CD4-positive, alpha-beta T cell (primary cell): Measurements from ENCODE around the gene HELZ. TPM values are rescaled to one million over a fixed set of nuclear protein-coding genes. Genes with fewer than 3 reads are reported as not detected.
"Not testable (repeated sequence)": the region's sequence is repeated elsewhere in the genome, so short reads cannot be mapped to it uniquely, and the experiment has no call there.

Source experiments
- ATAC-seq: fragments of 200-7000 bp; cut with Tn5 transposase; one replicate; pipeline ENCODE4 v1.10.0; 2022; ENCODE audit warnings: mild to moderate bottlenecking; ENCODE audit not compliant: poor library complexity
- CTCF ChIA-PET: fragments of 350-600 bp; sonication (Branson Sonifier 250); formaldehyde crosslinking; loops from one replicate; lab custom pipeline; 2021; ENCODE audit warnings: antibody characterized with exemption, inconsistent platforms; lab: Charles Lee
- POLR2A ChIA-PET: fragments of 350-600 bp; sonication (Branson Sonifier 250); formaldehyde crosslinking; loops from one replicate; lab custom pipeline; 2021; ENCODE audit warnings: antibody characterized with exemption, inconsistent platforms; lab: Charles Lee
- DNase-seq, 14 experiments: peaks; one replicate each; pipeline ENCODE4 v3.0.0-alpha.2; 2013 to 2020; ENCODE audit warnings: mixed read lengths in 2 of 14
- H3K27ac ChIP-seq, 2 donors: one replicate each; pipeline versions ENCODE4 v1.5.1 to v1.7.0; 2013; ENCODE audit warnings: low read length in 2 of 2, low read depth in 1 of 2, mild to moderate bottlenecking in 1 of 2
- H3K27me3 ChIP-seq, 2 experiments: 1 replicate in 1 of 2; 2 replicates in 1 of 2; pipeline versions ENCODE4 v1.6.1 to v1.7.0; 2013; ENCODE audit warnings: low read length in 2 of 2, control low read depth in 1 of 2, mild to moderate bottlenecking in 1 of 2, moderate library complexity in 1 of 2; ENCODE audit not compliant: insufficient read depth in 2 of 2, control insufficient read depth in 1 of 2
- H3K36me3 ChIP-seq: one replicate; pipeline ENCODE4 v1.6.1; 2013; ENCODE audit warnings: low read length, control low read depth; ENCODE audit not compliant: insufficient read depth
- H3K4me1 ChIP-seq: one replicate; pipeline ENCODE4 v1.6.1; 2013; ENCODE audit warnings: low read length, control low read depth; ENCODE audit not compliant: insufficient read depth
- H3K4me3 ChIP-seq: one replicate; pipeline ENCODE4 v1.5.1; 2013; ENCODE audit warnings: mild to moderate bottlenecking, low read length, moderate library complexity
- H3K9me3 ChIP-seq, 2 experiments: 1 replicate in 1 of 2; 2 replicates in 1 of 2; pipeline versions ENCODE4 v1.6.1 to v1.7.0; 2013; ENCODE audit warnings: low read length in 2 of 2, mild to moderate bottlenecking in 2 of 2, control low read depth in 1 of 2, moderate library complexity in 1 of 2; ENCODE audit not compliant: control insufficient read depth in 1 of 2, insufficient read depth in 1 of 2
- H3K27ac Mint-ChIP-seq: one replicate; pipeline ENCODE4 v1.8.0; 2020; ENCODE audit warnings: mixed read lengths
- H3K27me3 Mint-ChIP-seq: one replicate; pipeline ENCODE4 v1.8.0; 2021; ENCODE audit warnings: mixed read lengths
- H3K36me3 Mint-ChIP-seq: one replicate; pipeline ENCODE4 v1.8.0; 2021; ENCODE audit warnings: low read depth, mixed read lengths
- H3K4me1 Mint-ChIP-seq: one replicate; pipeline ENCODE4 v1.8.0; 2021; ENCODE audit warnings: low read depth, mixed read lengths
- H3K4me3 Mint-ChIP-seq: one replicate; pipeline ENCODE4 v1.8.0; 2020; ENCODE audit warnings: mild to moderate bottlenecking, mixed read lengths
- H3K9me3 Mint-ChIP-seq: one replicate; pipeline ENCODE4 v1.8.0; 2020; ENCODE audit warnings: mixed read lengths
- CTCF ChIP-seq: fragments of 200-600 bp; IDR thresholded peaks from one replicate; pipeline ENCODE4 v1.8.0; 2022; ENCODE audit warnings: antibody characterized with exemption, mild to moderate bottlenecking
- intact Hi-C, 2 experiments: fragments of 100-400 bp; cut with DNase I in 1 of 2; cut with micrococcal nuclease in 1 of 2; formaldehyde crosslinking; loops; one replicate each; pipeline versions ENCODE4 v1.15.1 to v1.9.0; 2023 to 2025; cut with DNase I, micrococcal nuclease
- total RNA-seq, 174 experiments: library from RNA in 2 of 174; stranded (reverse) in 2 of 174; gene quantifications; one replicate each; pipeline ENCODE4 v1.2.3 and lab custom pipeline; 2021 to 2026

HELZ gene
- total RNA-seq, 2 experiments from 2014 or later: 94.8 to 107 TPM

GRCh38 chr17:67145183-67145805 lies 99.7 kb downstream of the HELZ start:
- no peaks in the 10 kb centered on the region for H3K27me3 ChIP-seq
- H3K9me3 ChIP-seq: no peaks in the 10 kb centered on the region
- peaks cover 78% of the 10 kb centered on the region for H3K36me3 ChIP-seq
- no peak overlapping the region for H3K27ac ChIP-seq
- intact Hi-C loops: no loop called here
- ATAC-seq (no peak), DNase-seq (no peak)
- POLR2A ChIA-PET: no interaction called here
- peaks cover 8% of the 10 kb centered on the region for H3K4me1 Mint-ChIP-seq
- H3K9me3 Mint-ChIP-seq: peaks cover 2% of the 10 kb centered on the region
- H3K27me3 Mint-ChIP-seq: no peaks in the 10 kb centered on the region
- CTCF ChIA-PET: no interaction called here
- H3K4me3 ChIP-seq: no peak overlapping the region
- TF ChIP-seq CTCF: no peak
- H3K36me3 Mint-ChIP-seq: peaks cover 93% of the 10 kb centered on the region
- no peak overlapping the region for H3K27ac Mint-ChIP-seq
- H3K4me3 Mint-ChIP-seq: no peak overlapping the region
- H3K4me1 ChIP-seq: no peaks in the 10 kb centered on the region

GRCh38 chr17:67143318-67143717 lies 101.7 kb downstream of the HELZ start:
- ATAC-seq: no peak
- peaks cover 96% of the 10 kb centered on the region for H3K36me3 Mint-ChIP-seq

GRCh38 chr17:67142030-67142429 lies 103.0 kb downstream of the HELZ start:
- peaks cover 35% of the 10 kb centered on the region for H3K4me1 Mint-ChIP-seq
- CTCF ChIA-PET: interaction anchor here (1.0 kb wide), 1 partner anchor 198 kb away, joined by 5 read pairs; no protein-coding TSS in a partner anchor
- intact Hi-C loops, H3K9me3 Mint-ChIP-seq, H3K4me3 ChIP-seq, H3K27me3 Mint-ChIP-seq, H3K4me3 Mint-ChIP-seq, H3K27ac ChIP-seq, H3K27ac Mint-ChIP-seq, ATAC-seq, POLR2A ChIA-PET, DNase-seq, H3K27me3 ChIP-seq, H3K9me3 ChIP-seq: not testable (repeated sequence)
- peaks cover 94% of the 10 kb centered on the region for H3K36me3 Mint-ChIP-seq
- Histone ChIP-seq H3K4me1 (peaks cover 12% of the 10 kb centered on the region), H3K36me3 (peaks cover 63% of the 10 kb centered on the region)

More at GRCh38 chr17:67143318-67143717, 101.7 kb downstream of the HELZ start:
- H3K27ac Mint-ChIP-seq: no peak overlapping the region
- no peak overlapping the region for H3K4me3 Mint-ChIP-seq
- no peak overlapping the region for H3K4me3 ChIP-seq
- no peaks in the 10 kb centered on the region for H3K9me3 ChIP-seq
- no peak overlapping the region for H3K27ac ChIP-seq
- H3K27me3 Mint-ChIP-seq: no peaks in the 10 kb centered on the region
- CTCF ChIA-PET: no interaction called here
- POLR2A ChIA-PET: no interaction called here
- peaks cover 28% of the 10 kb centered on the region for H3K4me1 Mint-ChIP-seq
- H3K4me1 ChIP-seq: peaks cover 10% of the 10 kb centered on the region
- TF ChIP-seq CTCF: no peak
- H3K9me3 Mint-ChIP-seq: peaks cover 2% of the 10 kb centered on the region
- DNase-seq: no peak
- no peaks in the 10 kb centered on the region for H3K27me3 ChIP-seq
- H3K36me3 ChIP-seq: peaks cover 67% of the 10 kb centered on the region
- intact Hi-C loops: no loop called here
